Activated CD4-positive, alpha-beta memory T cell treated with anti-CD3 and anti-CD28 coated beads for 36 hours (primary cell): ENCODE data around the gene DAP. TPM values are rescaled to one million over a fixed set of nuclear protein-coding genes. Genes with fewer than 3 reads are reported as not detected.
"Not testable (repeated sequence)": the region's sequence is repeated elsewhere in the genome, so short reads cannot be mapped to it uniquely, and the experiment has no call there.

Experiments
- CTCF ChIA-PET: fragments of 350-600 bp; sonication (Branson Sonifier 250); formaldehyde crosslinking; loops from one replicate; lab custom pipeline; 2021; ENCODE audit warnings: antibody characterized with exemption, inconsistent platforms; lab: Charles Lee
- POLR2A ChIA-PET: fragments of 350-600 bp; sonication (Branson Sonifier 250); formaldehyde crosslinking; loops from one replicate; lab custom pipeline; 2021; ENCODE audit warnings: antibody characterized with exemption; lab: Charles Lee
- DNase-seq: peaks from one replicate; pipeline ENCODE4 v3.0.0-alpha.2; 2020
- H3K27ac Mint-ChIP-seq: one replicate; pipeline ENCODE4 v1.8.0; 2021; ENCODE audit warnings: mixed read lengths
- H3K27me3 Mint-ChIP-seq: one replicate; pipeline ENCODE4 v1.8.0; 2021; ENCODE audit warnings: mixed read lengths
- H3K36me3 Mint-ChIP-seq: one replicate; pipeline ENCODE4 v1.8.0; 2021; ENCODE audit warnings: mixed read lengths
- H3K4me1 Mint-ChIP-seq: one replicate; pipeline ENCODE4 v1.8.0; 2021; ENCODE audit warnings: low read depth, mixed read lengths
- H3K4me3 Mint-ChIP-seq: one replicate; pipeline ENCODE4 v1.8.0; 2021; ENCODE audit warnings: mild to moderate bottlenecking, mixed read lengths
- H3K9me3 Mint-ChIP-seq: one replicate; pipeline ENCODE4 v1.8.0; 2021; ENCODE audit warnings: mixed read lengths
- intact Hi-C: fragments of 100-400 bp; cut with micrococcal nuclease; formaldehyde crosslinking; loops from one replicate; pipeline ENCODE4 v1.15.1; 2023
- total RNA-seq, 2 experiments: library from RNA; stranded (reverse); gene quantifications; one replicate each; pipeline ENCODE4 v1.2.3, GENCODE V29; 2021

DAP gene
- total RNA-seq, 2 experiments from 2014 or later = 39.0 to 39.7 TPM

GRCh38 chr5:10648806-10649665 lies 112.0 kb downstream of the DAP start:
- ChIA-PET CTCF (no interaction called here), POLR2A (no interaction called here)
- peaks cover 15% of the 10 kb centered on the region for H3K4me1 Mint-ChIP-seq
- no peaks in the 10 kb centered on the region for H3K27me3 Mint-ChIP-seq
- no peak for DNase-seq
- H3K27ac Mint-ChIP-seq = no peak overlapping the region
- peaks cover 6% of the 10 kb centered on the region for H3K36me3 Mint-ChIP-seq
- no peaks in the 10 kb centered on the region for H3K9me3 Mint-ChIP-seq
- intact Hi-C loops = no loop called here
- H3K4me3 Mint-ChIP-seq = no peak overlapping the region

GRCh38 chr5:10647640-10648039 lies 113.4 kb downstream of the DAP start:
- ChIA-PET CTCF (no interaction called here), POLR2A (no interaction called here)
- intact Hi-C loops = no loop called here
- H3K4me1 Mint-ChIP-seq = peaks cover 15% of the 10 kb centered on the region
- H3K36me3 Mint-ChIP-seq = peaks cover 6% of the 10 kb centered on the region
- H3K9me3 Mint-ChIP-seq = no peaks in the 10 kb centered on the region
- no peak overlapping the region for H3K27ac Mint-ChIP-seq
- DNase-seq = no peak
- no peak overlapping the region for H3K4me3 Mint-ChIP-seq
- H3K27me3 Mint-ChIP-seq = no peaks in the 10 kb centered on the region

GRCh38 chr5:10645671-10646070 lies 115.4 kb downstream of the DAP start:
- Mint-ChIP-seq H3K9me3 (peaks cover under 1% of the 10 kb centered on the region), H3K27me3 (no peaks in the 10 kb centered on the region), H3K4me1 (peaks cover 15% of the 10 kb centered on the region), H3K27ac (no peak overlapping the region), H3K4me3 (no peak overlapping the region), H3K36me3 (peaks cover 6% of the 10 kb centered on the region)
- no peak for DNase-seq
- intact Hi-C loops = no loop called here
- ChIA-PET POLR2A (no interaction called here), CTCF (interaction anchor here (1.6 to 1.8 kb wide), 2 partner anchors 18 to 44 kb away, joined by 4 to 8 read pairs; no protein-coding TSS in a partner anchor)

- peak; percentile 63 for DNase-seq
- Mint-ChIP-seq H3K27ac (no peak overlapping the region), H3K36me3 (peaks cover 8% of the 10 kb centered on the region), H3K4me3 (no peak overlapping the region), H3K27me3 (no peaks in the 10 kb centered on the region), H3K9me3 (peaks cover 4% of the 10 kb centered on the region), H3K4me1 (peaks cover 15% of the 10 kb centered on the region)
- intact Hi-C loops = no loop called here
- CTCF ChIA-PET = interaction anchor here (1.0 to 1.8 kb wide), 3 partner anchors 18 to 44 kb away, joined by 3 to 8 read pairs (median 4); no protein-coding TSS in a partner anchor
- POLR2A ChIA-PET = no interaction called here
Measured at GRCh38 chr5:10645146-10645545, 115.9 kb downstream of the DAP start.

- CTCF ChIA-PET = interaction anchor here (1.8 kb wide), 1 partner anchor 17 kb away, joined by 8 read pairs; no protein-coding TSS in a partner anchor
- intact Hi-C loops = no loop called here
- peaks cover 11% of the 10 kb centered on the region for H3K36me3 Mint-ChIP-seq
- DNase-seq = no peak
- H3K27me3 Mint-ChIP-seq = no peaks in the 10 kb centered on the region
- H3K27ac Mint-ChIP-seq = no peak overlapping the region
- H3K4me3 Mint-ChIP-seq = no peak overlapping the region
- H3K4me1 Mint-ChIP-seq = peaks cover 15% of the 10 kb centered on the region
- H3K9me3 Mint-ChIP-seq = peaks cover 8% of the 10 kb centered on the region
- POLR2A ChIA-PET = no interaction called here
Measured at GRCh38 chr5:10644192-10644591, 116.8 kb downstream of the DAP start.

- intact Hi-C loops = no loop called here
- Mint-ChIP-seq H3K4me3 (no peak overlapping the region), H3K9me3 (peaks cover 14% of the 10 kb centered on the region), H3K27me3 (no peaks in the 10 kb centered on the region), H3K4me1 (peaks cover 15% of the 10 kb centered on the region), H3K36me3 (peaks cover 17% of the 10 kb centered on the region), H3K27ac (no peak overlapping the region)
- no peak for DNase-seq
- ChIA-PET CTCF (no interaction called here), POLR2A (no interaction called here)
Measured at GRCh38 chr5:10642367-10642766, 118.7 kb downstream of the DAP start.

- no peak overlapping the region for H3K4me3 Mint-ChIP-seq
- H3K27me3 Mint-ChIP-seq = no peaks in the 10 kb centered on the region
- H3K36me3 Mint-ChIP-seq = peaks cover 17% of the 10 kb centered on the region
- peaks cover 31% of the 10 kb centered on the region for H3K4me1 Mint-ChIP-seq
- H3K9me3 Mint-ChIP-seq = peaks cover 14% of the 10 kb centered on the region
- CTCF ChIA-PET = no interaction called here
- H3K27ac Mint-ChIP-seq = no peak overlapping the region
- POLR2A ChIA-PET = no interaction called here
- intact Hi-C loops = no loop called here
- DNase-seq = no peak
Measured at GRCh38 chr5:10639846-10640368, 121.1 kb downstream of the DAP start.

- Mint-ChIP-seq H3K4me3 (peak overlapping the region; percentile 3), H3K9me3 (peaks cover 14% of the 10 kb centered on the region), H3K27ac (peak overlapping the region; percentile 10), H3K4me1 (peaks cover 36% of the 10 kb centered on the region), H3K36me3 (peaks cover 17% of the 10 kb centered on the region)
- intact Hi-C loops, CTCF ChIA-PET, H3K27me3 Mint-ChIP-seq, DNase-seq, POLR2A ChIA-PET: not testable (repeated sequence)
Measured at GRCh38 chr5:10638723-10639122, 122.3 kb downstream of the DAP start.

GRCh38 chr5:10637944-10638343 lies 123.1 kb downstream of the DAP start:
- peaks cover 20% of the 10 kb centered on the region for H3K36me3 Mint-ChIP-seq
- CTCF ChIA-PET = no interaction called here

GRCh38 chr5:10636363-10637142 lies 124.5 kb downstream of the DAP start:
- POLR2A ChIA-PET = no interaction called here
- CTCF ChIA-PET = interaction anchor here (0.8 to 1.7 kb wide), 4 partner anchors 9 to 50 kb away, joined by 3 to 9 read pairs (median 4); no protein-coding TSS in a partner anchor
- no peaks in the 10 kb centered on the region for H3K27me3 Mint-ChIP-seq
- intact Hi-C loops = no loop called here
- H3K9me3 Mint-ChIP-seq = peaks cover 14% of the 10 kb centered on the region
- no peak for DNase-seq
- peak overlapping the region; percentile 98 for H3K27ac Mint-ChIP-seq
- peak overlapping the region; percentile 16 for H3K4me3 Mint-ChIP-seq
- peaks cover 53% of the 10 kb centered on the region for H3K4me1 Mint-ChIP-seq
- peaks cover 20% of the 10 kb centered on the region for H3K36me3 Mint-ChIP-seq

More at GRCh38 chr5:10637944-10638343, 123.1 kb downstream of the DAP start:
- DNase-seq = no peak
- H3K27ac Mint-ChIP-seq = no peak overlapping the region
- peaks cover 43% of the 10 kb centered on the region for H3K4me1 Mint-ChIP-seq
- H3K9me3 Mint-ChIP-seq = peaks cover 14% of the 10 kb centered on the region
- no peak overlapping the region for H3K4me3 Mint-ChIP-seq
- POLR2A ChIA-PET = no interaction called here
- intact Hi-C loops = no loop called here
- no peaks in the 10 kb centered on the region for H3K27me3 Mint-ChIP-seq

GRCh38 chr5:10635867-10636350 lies 125.1 kb downstream of the DAP start:
- Mint-ChIP-seq H3K27me3 (no peaks in the 10 kb centered on the region), H3K27ac (peak overlapping the region; percentile 98), H3K36me3 (peaks cover 20% of the 10 kb centered on the region), H3K9me3 (peaks cover 14% of the 10 kb centered on the region), H3K4me1 (peaks cover 59% of the 10 kb centered on the region), H3K4me3 (peak overlapping the region; percentile 77)
- intact Hi-C loops = loop anchor here (1.0 to 2.0 kb wide), 3 partner anchors 39 to 283 kb away; partner anchors contain the start of gene MARCHF6
- CTCF ChIA-PET = interaction anchor here (1.0 to 1.8 kb wide), 6 partner anchors 8 to 183 kb away, joined by 3 to 9 read pairs (median 4); no protein-coding TSS in a partner anchor
- POLR2A ChIA-PET = interaction anchor here (0.6 to 1.8 kb wide), 2 partner anchors 68 to 283 kb away, joined by 3 to 7 read pairs; partner anchors contain the start of gene MARCHF6
- peak; percentile 67 for DNase-seq
